Mesendoderm (in vitro differentiated cells): ENCODE measurements around the gene DENND1B.
"Not testable (repeated sequence)": the region's sequence is repeated elsewhere in the genome, so short reads cannot be mapped to it uniquely, and the experiment has no call there.

Source experiments
- DNase-seq: peaks from one replicate; pipeline ENCODE4 v3.0.0; 2013
- H2AK5ac ChIP-seq: 2 replicates; pipeline ENCODE4 v1.6.1; 2013; ENCODE audit warnings: low read length, inconsistent platforms
- H2BK120ac ChIP-seq: 2 replicates; pipeline ENCODE4 v1.6.1; 2013; ENCODE audit warnings: low read depth, mild to moderate bottlenecking, low read length, moderate library complexity, mixed read lengths
- H2BK15ac ChIP-seq: replicated peaks from 2 replicates; pipeline ENCODE4 v1.6.1; 2013; ENCODE audit warnings: low read depth, mild to moderate bottlenecking, moderate library complexity
- H2BK5ac ChIP-seq: 2 replicates; pipeline ENCODE4 v1.6.1; 2013; ENCODE audit warnings: low read length, inconsistent platforms
- H3K18ac ChIP-seq: 2 replicates; pipeline ENCODE4 v1.6.1; 2013; ENCODE audit warnings: mild to moderate bottlenecking, low read length, mixed read lengths
- H3K23ac ChIP-seq: one replicate; pipeline ENCODE4 v1.6.1; 2013; ENCODE audit warnings: low read length
- H3K27ac ChIP-seq: 2 replicates; pipeline ENCODE4 v1.5.1; 2013; ENCODE audit warnings: low read depth, mild to moderate bottlenecking, inconsistent platforms, low read length, moderate library complexity
- H3K27me3 ChIP-seq: 2 replicates; pipeline ENCODE4 v1.6.1; 2013; ENCODE audit warnings: low read length, control low read depth, mild to moderate bottlenecking, inconsistent platforms; ENCODE audit not compliant: insufficient read depth, poor library complexity
- H3K36me3 ChIP-seq: 2 replicates; pipeline ENCODE4 v1.6.1; 2013; ENCODE audit warnings: low read length, inconsistent platforms; ENCODE audit not compliant: control insufficient read depth, insufficient read depth
- H3K4ac ChIP-seq: one replicate; pipeline ENCODE4 v1.6.1; 2013; ENCODE audit warnings: low read depth, mild to moderate bottlenecking, low read length, moderate library complexity
- H3K4me1 ChIP-seq: 2 replicates; pipeline ENCODE4 v1.6.1; 2013; ENCODE audit warnings: low read depth, low read length, inconsistent platforms; ENCODE audit not compliant: control insufficient read depth
- H3K4me2 ChIP-seq: 2 replicates; pipeline ENCODE4 v1.6.1; 2013; ENCODE audit warnings: low read length
- H3K4me3 ChIP-seq: 2 replicates; pipeline ENCODE4 v1.5.1; 2013; ENCODE audit warnings: mild to moderate bottlenecking, low read length
- H3K56ac ChIP-seq: one replicate; pipeline ENCODE4 v1.6.1; 2013; ENCODE audit warnings: low read length
- H3K79me1 ChIP-seq: 2 replicates; pipeline ENCODE4 v1.6.1; 2013; ENCODE audit warnings: low read length, inconsistent platforms
- H3K79me2 ChIP-seq: 2 replicates; pipeline ENCODE4 v1.6.1; 2013; ENCODE audit warnings: mild to moderate bottlenecking, low read length; ENCODE audit not compliant: control insufficient read depth, insufficient read depth
- H3K9ac ChIP-seq: 2 replicates; pipeline ENCODE4 v1.6.1; 2013; ENCODE audit warnings: low read length, inconsistent platforms
- H4K5ac ChIP-seq: one replicate; pipeline ENCODE4 v1.6.1; 2013; ENCODE audit warnings: low read length
- H4K8ac ChIP-seq: one replicate; pipeline ENCODE4 v1.6.1; 2013; ENCODE audit warnings: low read depth, mild to moderate bottlenecking, control low read depth, low read length, moderate library complexity
- WGBS: extraction: QIAGEN DNeasy Blood & Tissue Kit; methylation state at CpG from one replicate; pipeline ENCODE4 v1.1.7; 2013; ENCODE audit warnings: low lambda C conversion rate, missing lambda C conversion rate; ENCODE audit not compliant: insufficient coverage; ENCODE audit errors: extremely low coverage; 5-methylcytosine and 5-hydroxymethylcytosine counted together

Gene DENND1B

GRCh38 chr1:197491505-197491904, 283.8 kb downstream of the DENND1B start:
- H4K5ac ChIP-seq, H2BK15ac ChIP-seq, H3K4me2 ChIP-seq, H3K23ac ChIP-seq, H3K4me1 ChIP-seq, H3K4ac ChIP-seq, H4K8ac ChIP-seq, H3K36me3 ChIP-seq, H3K79me2 ChIP-seq, H3K18ac ChIP-seq, H2BK120ac ChIP-seq, H3K4me3 ChIP-seq, H3K27ac ChIP-seq, DNase-seq, H2BK5ac ChIP-seq, H3K27me3 ChIP-seq, H3K56ac ChIP-seq, H3K79me1 ChIP-seq, H3K9ac ChIP-seq, H2AK5ac ChIP-seq: not testable (repeated sequence)
- no CpG with 5 or more reads among the region's 1 CpG for WGBS

- H3K36me3 ChIP-seq = no peaks in the 10 kb centered on the region
- H3K18ac ChIP-seq = no peak overlapping the region
- peaks cover 1% of the 10 kb centered on the region for H3K4me1 ChIP-seq
- no peaks in the 10 kb centered on the region for H3K27me3 ChIP-seq
- no CpG with 5 or more reads among the region's 2 CpGs for whole genome bisulfite sequencing
- no peaks in the 10 kb centered on the region for H3K79me1 ChIP-seq
- no peak overlapping the region for H4K5ac ChIP-seq
- H3K9ac ChIP-seq = no peak overlapping the region
- H2BK5ac ChIP-seq = no peak overlapping the region
- H3K79me2 ChIP-seq = no peaks in the 10 kb centered on the region
- no peak overlapping the region for H3K27ac ChIP-seq
- no peak overlapping the region for H3K4me3 ChIP-seq
- no peak overlapping the region for H2BK120ac ChIP-seq
- no peak overlapping the region for H3K56ac ChIP-seq
- H2AK5ac ChIP-seq = no peak overlapping the region
- no peak overlapping the region for H3K23ac ChIP-seq
- H3K4me2 ChIP-seq = no peak overlapping the region
- H3K4ac ChIP-seq = no peak overlapping the region
- no peak overlapping the region for H4K8ac ChIP-seq
- H2BK15ac ChIP-seq = no peak overlapping the region
- DNase-seq = no peak
Measured at GRCh38 chr1:197486946-197487345, 288.3 kb downstream of the DENND1B start.

DNA sequence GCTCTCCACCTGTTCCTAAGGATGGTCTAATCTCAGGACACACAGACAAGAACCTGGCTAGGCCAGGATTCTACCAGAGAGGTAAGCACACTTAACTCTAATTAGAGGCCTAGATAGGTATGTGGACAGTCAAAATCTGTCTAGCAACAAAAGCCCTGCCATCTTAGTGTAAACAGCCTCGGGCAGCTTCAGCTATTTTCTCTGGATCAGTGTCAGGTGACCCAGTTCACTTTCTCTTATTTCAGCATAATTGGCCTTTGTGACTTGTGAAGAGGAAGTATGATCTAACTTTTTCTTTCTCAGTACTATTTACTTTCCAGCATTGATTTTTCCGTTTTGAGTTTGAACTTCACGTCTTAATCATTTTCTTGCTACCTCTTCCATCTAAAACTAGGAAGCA, 289.5 kb downstream of the DENND1B start:
- Histone ChIP-seq H2BK120ac (no peak overlapping the region), H2AK5ac (no peak overlapping the region), H4K8ac (no peak overlapping the region), H3K27ac (no peak overlapping the region), H2BK5ac (no peak overlapping the region), H3K23ac (no peak overlapping the region), H3K4me1 (peaks cover 1% of the 10 kb centered on the region), H3K4me3 (no peak overlapping the region), H3K56ac (peak overlapping the region; percentile 15), H3K79me1 (no peaks in the 10 kb centered on the region), H3K27me3 (no peaks in the 10 kb centered on the region), H3K4me2 (no peak overlapping the region), H3K18ac (no peak overlapping the region), H3K4ac (no peak overlapping the region), H3K9ac (no peak overlapping the region), H3K36me3 (no peaks in the 10 kb centered on the region), H2BK15ac (no peak overlapping the region), H4K5ac (no peak overlapping the region), H3K79me2 (no peaks in the 10 kb centered on the region)
- no peak for DNase-seq
- WGBS = no CpG with 5 or more reads among the region's 3 CpGs

- WGBS = no CpG with 5 or more reads among the region's 4 CpGs
- DNase-seq = no peak
Measured at GRCh38 chr1:197481101-197481500, 294.2 kb downstream of the DENND1B start.

GRCh38 chr1:197480446-197480845, 294.8 kb downstream of the DENND1B start:
- Histone ChIP-seq H4K5ac (no peak overlapping the region), H3K4me3 (no peak overlapping the region), H3K56ac (no peak overlapping the region), H3K18ac (no peak overlapping the region), H3K23ac (no peak overlapping the region), H4K8ac (no peak overlapping the region), H3K4me2 (no peak overlapping the region), H3K27ac (peak overlapping the region; percentile 45), H3K36me3 (no peaks in the 10 kb centered on the region), H2BK15ac (no peak overlapping the region), H2AK5ac (no peak overlapping the region), H3K27me3 (no peaks in the 10 kb centered on the region), H3K9ac (no peak overlapping the region), H3K79me2 (no peaks in the 10 kb centered on the region), H3K4ac (no peak overlapping the region), H2BK5ac (no peak overlapping the region), H3K79me1 (no peaks in the 10 kb centered on the region), H2BK120ac (no peak overlapping the region), H3K4me1 (peaks cover under 1% of the 10 kb centered on the region)
- no peak for DNase-seq
- no CpG with 5 or more reads among the region's 6 CpGs for WGBS

More at GRCh38 chr1:197481101-197481500, 294.2 kb downstream of the DENND1B start:
- H2AK5ac ChIP-seq = no peak overlapping the region
- no peaks in the 10 kb centered on the region for H3K27me3 ChIP-seq
- H3K23ac ChIP-seq = peak overlapping the region; percentile 34
- no peak overlapping the region for H3K4me3 ChIP-seq
- H4K8ac ChIP-seq = no peak overlapping the region
- H3K56ac ChIP-seq = no peak overlapping the region
- H3K4ac ChIP-seq = no peak overlapping the region
- H4K5ac ChIP-seq = no peak overlapping the region
- no peaks in the 10 kb centered on the region for H3K79me1 ChIP-seq
- H2BK120ac ChIP-seq = no peak overlapping the region
- H3K4me1 ChIP-seq = peaks cover 1% of the 10 kb centered on the region
- H3K18ac ChIP-seq = no peak overlapping the region
- no peaks in the 10 kb centered on the region for H3K79me2 ChIP-seq
- no peak overlapping the region for H3K9ac ChIP-seq
- H3K36me3 ChIP-seq = no peaks in the 10 kb centered on the region
- H3K27ac ChIP-seq = no peak overlapping the region
- H2BK5ac ChIP-seq = no peak overlapping the region
- H3K4me2 ChIP-seq = no peak overlapping the region
- no peak overlapping the region for H2BK15ac ChIP-seq

GRCh38 chr1:197472141-197472540, 303.1 kb downstream of the DENND1B start:
- Histone ChIP-seq H3K27me3 (no peaks in the 10 kb centered on the region), H3K79me1 (no peaks in the 10 kb centered on the region), H3K23ac (no peak overlapping the region), H3K4me1 (peaks cover 4% of the 10 kb centered on the region), H3K56ac (no peak overlapping the region), H3K9ac (no peak overlapping the region), H4K5ac (no peak overlapping the region), H3K79me2 (no peaks in the 10 kb centered on the region), H2BK5ac (no peak overlapping the region), H3K4me3 (no peak overlapping the region), H3K4me2 (no peak overlapping the region), H4K8ac (no peak overlapping the region), H3K18ac (no peak overlapping the region), H2AK5ac (no peak overlapping the region), H2BK15ac (peak overlapping the region; percentile 36), H2BK120ac (no peak overlapping the region), H3K27ac (no peak overlapping the region), H3K4ac (no peak overlapping the region), H3K36me3 (no peaks in the 10 kb centered on the region)
- DNase-seq = no peak
- WGBS = no CpG with 5 or more reads among the region's 3 CpGs
